ENCODE data around the gene EIF4G1. TPM values are rescaled to one million over a fixed set of nuclear protein-coding genes. Genes with fewer than 3 reads are reported as not detected.

Gene EIF4G1
- total RNA-seq, 1 donor from 2014 or later: 529 TPM

DNA sequence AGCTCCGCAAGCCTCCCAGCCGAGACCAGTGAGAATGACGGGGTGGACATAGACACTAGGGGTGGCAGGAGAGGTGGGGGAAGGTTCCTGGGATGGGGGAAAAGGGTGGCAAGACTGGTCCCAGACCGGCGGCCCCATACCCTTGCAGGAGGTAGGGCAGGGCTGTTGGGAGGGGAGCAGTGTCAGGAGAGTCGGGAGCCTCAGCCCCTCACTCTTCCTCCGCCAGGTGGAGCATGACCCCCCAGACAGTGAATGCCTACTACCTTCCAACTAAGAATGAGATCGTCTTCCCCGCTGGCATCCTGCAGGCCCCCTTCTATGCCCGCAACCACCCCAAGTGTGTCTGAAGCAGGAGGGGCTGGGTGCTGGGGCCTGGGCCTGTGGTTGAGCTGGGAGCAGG lies 24.1 kb upstream of the EIF4G1 start:
- DNase-seq (ENCODE audit: low read depth, low spot score): no peak
- TF ChIP-seq, protein P1, sequence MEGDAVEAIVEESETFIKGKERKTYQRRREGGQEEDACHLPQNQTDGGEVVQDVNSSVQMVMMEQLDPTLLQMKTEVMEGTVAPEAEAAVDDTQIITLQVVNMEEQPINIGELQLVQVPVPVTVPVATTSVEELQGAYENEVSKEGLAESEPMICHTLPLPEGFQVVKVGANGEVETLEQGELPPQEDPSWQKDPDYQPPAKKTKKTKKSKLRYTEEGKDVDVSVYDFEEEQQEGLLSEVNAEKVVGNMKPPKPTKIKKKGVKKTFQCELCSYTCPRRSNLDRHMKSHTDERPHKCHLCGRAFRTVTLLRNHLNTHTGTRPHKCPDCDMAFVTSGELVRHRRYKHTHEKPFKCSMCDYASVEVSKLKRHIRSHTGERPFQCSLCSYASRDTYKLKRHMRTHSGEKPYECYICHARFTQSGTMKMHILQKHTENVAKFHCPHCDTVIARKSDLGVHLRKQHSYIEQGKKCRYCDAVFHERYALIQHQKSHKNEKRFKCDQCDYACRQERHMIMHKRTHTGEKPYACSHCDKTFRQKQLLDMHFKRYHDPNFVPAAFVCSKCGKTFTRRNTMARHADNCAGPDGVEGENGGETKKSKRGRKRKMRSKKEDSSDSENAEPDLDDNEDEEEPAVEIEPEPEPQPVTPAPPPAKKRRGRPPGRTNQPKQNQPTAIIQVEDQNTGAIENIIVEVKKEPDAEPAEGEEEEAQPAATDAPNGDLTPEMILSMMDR (conservative IDR thresholded peaks at IDR 0.05): no peak
- peaks cover 36% of the 10 kb centered on the region for H3K27me3 Mint-ChIP-seq (ENCODE audit: low read depth)
- H3K4me3 Mint-ChIP-seq: no peak overlapping the region
- H3K4me1 Mint-ChIP-seq: no peaks in the 10 kb centered on the region
- H3K9me3 Mint-ChIP-seq: no peaks in the 10 kb centered on the region
- no peaks in the 10 kb centered on the region for H3K36me3 Mint-ChIP-seq (ENCODE audit: low read depth)
- H3K27ac Mint-ChIP-seq (ENCODE audit: unreplicated experiment): no peak overlapping the region

DNA sequence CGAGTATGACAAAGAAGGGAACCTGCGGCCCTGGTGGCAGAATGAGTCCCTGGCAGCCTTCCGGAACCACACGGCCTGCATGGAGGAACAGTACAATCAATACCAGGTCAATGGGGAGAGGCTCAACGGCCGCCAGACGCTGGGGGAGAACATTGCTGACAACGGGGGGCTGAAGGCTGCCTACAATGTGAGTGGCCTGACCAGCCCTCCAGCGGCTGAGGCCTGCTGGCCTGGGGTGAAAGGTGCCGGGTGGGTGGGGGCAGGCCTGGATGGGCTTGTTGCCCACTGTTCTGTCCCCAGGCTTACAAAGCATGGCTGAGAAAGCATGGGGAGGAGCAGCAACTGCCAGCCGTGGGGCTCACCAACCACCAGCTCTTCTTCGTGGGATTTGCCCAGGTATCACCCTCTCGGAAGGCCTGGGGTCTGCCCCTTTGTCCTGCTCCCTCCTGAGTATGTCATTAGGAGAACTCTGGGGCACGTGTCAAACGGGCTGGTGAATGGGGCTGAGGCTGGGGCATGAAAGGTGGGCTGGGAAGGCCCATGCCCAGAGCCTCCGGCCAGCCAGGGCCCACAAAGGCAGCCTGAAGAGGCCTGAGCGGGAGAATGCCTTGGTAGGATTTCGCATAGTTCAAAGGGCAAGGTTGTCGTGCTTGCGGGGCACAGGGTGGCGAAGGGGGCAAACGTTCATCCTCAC lies 23.2 kb upstream of the EIF4G1 start:
- H3K27ac Mint-ChIP-seq (ENCODE audit: unreplicated experiment): no peak overlapping the region
- TF ChIP-seq, protein P1 (conservative IDR thresholded peaks at IDR 0.05): no peak
- no peak overlapping the region for H3K4me3 Mint-ChIP-seq
- H3K4me1 Mint-ChIP-seq: no peaks in the 10 kb centered on the region
- no peak for DNase-seq (ENCODE audit: low read depth, low spot score)
- H3K27me3 Mint-ChIP-seq (ENCODE audit: low read depth): peaks cover 28% of the 10 kb centered on the region
- H3K9me3 Mint-ChIP-seq: no peaks in the 10 kb centered on the region
- H3K36me3 Mint-ChIP-seq (ENCODE audit: low read depth): no peaks in the 10 kb centered on the region

DNA sequence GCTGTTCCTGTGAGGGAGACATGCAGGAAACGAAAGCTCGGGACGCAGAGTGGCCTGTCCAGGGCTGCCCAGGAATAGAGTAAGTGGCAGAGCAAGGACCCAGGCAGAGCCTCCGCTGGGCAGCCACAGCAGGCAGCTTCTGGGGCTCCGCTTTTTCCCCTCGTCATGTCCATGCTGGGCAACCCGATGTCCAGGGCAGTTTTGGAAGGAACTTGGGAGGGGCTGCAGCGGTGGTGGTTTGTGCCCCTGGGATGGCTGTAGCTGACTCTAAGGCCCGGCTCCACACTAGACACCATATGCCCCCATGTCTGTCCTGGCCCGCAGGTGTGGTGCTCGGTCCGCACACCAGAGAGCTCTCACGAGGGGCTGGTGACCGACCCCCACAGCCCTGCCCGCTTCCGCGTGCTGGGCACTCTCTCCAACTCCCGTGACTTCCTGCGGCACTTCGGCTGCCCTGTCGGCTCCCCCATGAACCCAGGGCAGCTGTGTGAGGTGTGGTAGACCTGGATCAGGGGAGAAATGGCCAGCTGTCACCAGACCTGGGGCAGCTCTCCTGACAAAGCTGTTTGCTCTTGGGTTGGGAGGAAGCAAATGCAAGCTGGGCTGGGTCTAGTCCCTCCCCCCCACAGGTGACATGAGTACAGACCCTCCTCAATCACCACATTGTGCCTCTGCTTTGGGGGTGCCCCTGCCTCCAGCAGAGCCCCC lies 22.5 kb upstream of the EIF4G1 start:
- H3K4me3 Mint-ChIP-seq: no peak overlapping the region
- TF ChIP-seq, protein P1 (conservative IDR thresholded peaks at IDR 0.05): no peak
- H3K27ac Mint-ChIP-seq (ENCODE audit: unreplicated experiment): no peak overlapping the region
- peaks cover 22% of the 10 kb centered on the region for H3K27me3 Mint-ChIP-seq (ENCODE audit: low read depth)
- no peaks in the 10 kb centered on the region for H3K9me3 Mint-ChIP-seq
- no peaks in the 10 kb centered on the region for H3K4me1 Mint-ChIP-seq
- no peak for DNase-seq (ENCODE audit: low read depth, low spot score)
- no peaks in the 10 kb centered on the region for H3K36me3 Mint-ChIP-seq (ENCODE audit: low read depth)

DNA sequence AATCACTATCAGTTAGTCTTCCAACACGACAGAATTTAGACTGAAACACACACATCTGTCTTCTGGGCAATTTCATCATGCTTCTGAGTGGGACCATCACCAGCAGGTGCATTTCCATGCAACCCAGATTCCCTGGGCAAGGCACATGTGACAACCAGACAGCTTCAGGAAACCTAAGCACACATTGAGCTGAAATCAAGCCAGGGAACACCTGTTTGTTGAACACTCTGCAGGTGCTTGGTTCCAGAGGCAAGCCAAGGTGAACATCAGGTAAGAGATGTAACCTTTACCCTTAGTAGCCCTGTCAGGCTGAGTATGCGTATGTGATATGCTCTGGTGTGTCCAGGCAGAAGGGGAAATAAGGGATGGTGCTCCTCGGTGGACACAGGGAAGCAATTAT lies 18.6 kb upstream of the EIF4G1 start:
- Mint-ChIP-seq H3K27me3 (ENCODE audit: low read depth) (no peaks in the 10 kb centered on the region), H3K4me3 (peak overlapping the region; percentile 84), H3K36me3 (ENCODE audit: low read depth) (no peaks in the 10 kb centered on the region), H3K4me1 (peaks cover 17% of the 10 kb centered on the region), H3K27ac (ENCODE audit: unreplicated experiment) (no peak overlapping the region), H3K9me3 (no peaks in the 10 kb centered on the region)
- TF ChIP-seq, protein P1 (conservative IDR thresholded peaks at IDR 0.05): no peak
- DNase-seq (ENCODE audit: low read depth, low spot score): no peak

DNA sequence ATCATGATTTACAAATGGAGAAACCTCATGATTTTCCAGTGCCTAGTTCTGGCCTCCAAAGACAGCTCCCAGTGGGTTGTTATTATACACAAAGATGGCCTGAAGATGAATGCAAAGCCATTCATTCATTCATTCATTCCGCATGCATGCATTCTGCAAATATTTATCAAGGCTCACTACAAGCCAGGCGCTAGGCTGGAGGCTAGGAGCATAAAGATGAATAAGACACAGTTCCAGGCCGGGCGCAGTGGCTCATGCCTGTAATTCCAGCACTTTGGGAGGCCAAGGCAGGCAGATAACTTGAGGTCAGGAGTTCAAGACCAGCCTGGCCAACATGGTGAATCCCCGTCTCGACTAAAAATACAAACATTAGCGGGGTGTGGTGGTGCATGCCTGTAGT lies 17.8 kb upstream of the EIF4G1 start:
- H3K27ac Mint-ChIP-seq (ENCODE audit: unreplicated experiment): no peak overlapping the region
- H3K4me1 Mint-ChIP-seq: peaks cover 17% of the 10 kb centered on the region
- TF ChIP-seq, protein P1 (conservative IDR thresholded peaks at IDR 0.05): no peak
- no peak for DNase-seq (ENCODE audit: low read depth, low spot score)
- H3K36me3 Mint-ChIP-seq (ENCODE audit: low read depth): peaks cover 3% of the 10 kb centered on the region
- peak overlapping the region; percentile 38 for H3K4me3 Mint-ChIP-seq
- no peaks in the 10 kb centered on the region for H3K9me3 Mint-ChIP-seq
- no peaks in the 10 kb centered on the region for H3K27me3 Mint-ChIP-seq (ENCODE audit: low read depth)

All from neural crest cell (in vitro differentiated cells).